ENCODE data around the gene MAF. TPM values are rescaled to one million over a fixed set of nuclear protein-coding genes. Genes with fewer than 3 reads are reported as not detected.

Gene MAF
- total and polyA plus RNA-seq, 3 donors from 2014 or later, result 22.0 to 112 (median 84.6) TPM

DNA sequence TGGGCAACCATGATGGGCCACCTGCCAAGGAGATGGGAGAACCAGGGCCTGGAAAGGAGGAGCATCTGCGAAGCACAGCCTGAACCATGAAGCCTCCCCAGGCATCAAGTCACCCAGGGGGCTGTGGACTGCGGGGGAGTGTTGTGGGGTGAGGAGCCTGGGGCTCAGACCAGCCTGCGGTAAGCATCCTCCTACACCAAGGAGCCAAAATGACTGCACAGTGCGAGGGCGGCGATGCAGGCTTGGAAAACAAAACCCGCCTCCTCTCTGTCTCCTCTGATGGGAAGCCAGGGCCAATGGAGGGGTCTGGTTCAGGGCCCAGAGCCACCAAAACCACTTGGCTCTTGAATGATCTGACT, 18.1 kb upstream of the MAF start:
- DNase-seq, result no peak
- H3K27ac ChIP-seq, result no peak overlapping the region
- no peaks in the 10 kb centered on the region for H3K9me3 ChIP-seq
- H3K27me3 ChIP-seq, result no peaks in the 10 kb centered on the region
- intact Hi-C loops (cut with DNase I; ENCODE audit: low total_unique reads), result no loop called here
- no peaks in the 10 kb centered on the region for H3K36me3 ChIP-seq (ENCODE audit: low read depth, missing control alignments)
- 90% methylated on average over 6 to 7 of the region's 7 CpGs for WGBS, 2 donors
- no peaks in the 10 kb centered on the region for H3K4me1 ChIP-seq
- TF ChIP-seq, protein P1, sequence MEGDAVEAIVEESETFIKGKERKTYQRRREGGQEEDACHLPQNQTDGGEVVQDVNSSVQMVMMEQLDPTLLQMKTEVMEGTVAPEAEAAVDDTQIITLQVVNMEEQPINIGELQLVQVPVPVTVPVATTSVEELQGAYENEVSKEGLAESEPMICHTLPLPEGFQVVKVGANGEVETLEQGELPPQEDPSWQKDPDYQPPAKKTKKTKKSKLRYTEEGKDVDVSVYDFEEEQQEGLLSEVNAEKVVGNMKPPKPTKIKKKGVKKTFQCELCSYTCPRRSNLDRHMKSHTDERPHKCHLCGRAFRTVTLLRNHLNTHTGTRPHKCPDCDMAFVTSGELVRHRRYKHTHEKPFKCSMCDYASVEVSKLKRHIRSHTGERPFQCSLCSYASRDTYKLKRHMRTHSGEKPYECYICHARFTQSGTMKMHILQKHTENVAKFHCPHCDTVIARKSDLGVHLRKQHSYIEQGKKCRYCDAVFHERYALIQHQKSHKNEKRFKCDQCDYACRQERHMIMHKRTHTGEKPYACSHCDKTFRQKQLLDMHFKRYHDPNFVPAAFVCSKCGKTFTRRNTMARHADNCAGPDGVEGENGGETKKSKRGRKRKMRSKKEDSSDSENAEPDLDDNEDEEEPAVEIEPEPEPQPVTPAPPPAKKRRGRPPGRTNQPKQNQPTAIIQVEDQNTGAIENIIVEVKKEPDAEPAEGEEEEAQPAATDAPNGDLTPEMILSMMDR (IDR thresholded peaks at IDR 0.05), result no peak
- no peak for TF ChIP-seq POLR2A (IDR thresholded peaks at IDR 0.05)
- H3K4me3 ChIP-seq, result no peak overlapping the region

- H3K4me1 ChIP-seq, result no peaks in the 10 kb centered on the region
- 92 to 95% methylated on average over 5 of the region's 5 CpGs for WGBS, 2 donors
- no peaks in the 10 kb centered on the region for H3K9me3 ChIP-seq
- TF ChIP-seq, protein P1 (IDR thresholded peaks at IDR 0.05), result no peak
- TF ChIP-seq POLR2A (IDR thresholded peaks at IDR 0.05), result no peak
- H3K27ac ChIP-seq, result no peak overlapping the region
- H3K36me3 ChIP-seq (ENCODE audit: low read depth, missing control alignments), result no peaks in the 10 kb centered on the region
- no peak for DNase-seq
- no peaks in the 10 kb centered on the region for H3K27me3 ChIP-seq
- no peak overlapping the region for H3K4me3 ChIP-seq
- intact Hi-C loops (cut with DNase I; ENCODE audit: low total_unique reads), result no loop called here
Measured at GRCh38 chr16:79618041-79618691, 17.6 kb upstream of the MAF start.

- Histone ChIP-seq H3K9me3 (no peaks in the 10 kb centered on the region), H3K27me3 (no peaks in the 10 kb centered on the region), H3K27ac (no peak overlapping the region), H3K4me3 (no peak overlapping the region), H3K4me1 (no peaks in the 10 kb centered on the region), H3K36me3 (ENCODE audit: low read depth, missing control alignments) (no peaks in the 10 kb centered on the region)
- WGBS, 2 donors, result 85 to 89% methylated on average over 4 of the region's 4 CpGs
- intact Hi-C loops (cut with DNase I; ENCODE audit: low total_unique reads), result no loop called here
- DNase-seq, result no peak
- TF ChIP-seq, protein P1 (IDR thresholded peaks at IDR 0.05), result no peak
- no peak for TF ChIP-seq POLR2A (IDR thresholded peaks at IDR 0.05)
Measured at GRCh38 chr16:79613009-79613408, 12.5 kb upstream of the MAF start.

DNA sequence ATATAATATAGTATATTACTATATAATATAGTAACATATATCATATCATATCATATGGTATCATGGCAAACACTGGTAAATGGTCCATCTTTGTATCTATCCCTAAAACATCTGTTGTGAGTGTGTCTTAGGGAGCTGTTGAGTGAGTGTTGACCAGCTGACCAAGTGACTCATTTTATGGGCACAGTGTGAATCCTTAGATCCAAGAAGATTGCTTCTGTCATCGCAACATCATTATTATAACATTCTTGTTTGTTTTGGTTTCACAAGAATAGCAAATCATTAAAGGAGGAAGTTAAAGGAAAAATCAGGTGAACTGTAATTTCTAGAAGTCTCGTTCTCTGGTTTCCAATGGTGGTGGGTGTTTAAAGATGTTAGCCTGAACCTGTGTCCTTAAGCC, 11.7 kb upstream of the MAF start:
- intact Hi-C loops (cut with DNase I; ENCODE audit: low total_unique reads), result no loop called here
- Histone ChIP-seq H3K27me3 (no peaks in the 10 kb centered on the region), H3K4me1 (no peaks in the 10 kb centered on the region), H3K9me3 (no peaks in the 10 kb centered on the region), H3K36me3 (ENCODE audit: low read depth, missing control alignments) (no peaks in the 10 kb centered on the region), H3K4me3 (no peak overlapping the region), H3K27ac (no peak overlapping the region)
- DNase-seq, result no peak
- TF ChIP-seq, protein P1 (IDR thresholded peaks at IDR 0.05), result no peak
- TF ChIP-seq POLR2A (IDR thresholded peaks at IDR 0.05), result no peak
- 97 to 100% methylated on average over 2 of the region's 2 CpGs for WGBS, 2 donors

- no peak overlapping the region for H3K27ac ChIP-seq
- no peaks in the 10 kb centered on the region for H3K27me3 ChIP-seq
- no peak for TF ChIP-seq POLR2A (IDR thresholded peaks at IDR 0.05)
- TF ChIP-seq, protein P1 (IDR thresholded peaks at IDR 0.05), result no peak
- H3K4me3 ChIP-seq, result no peak overlapping the region
- no peaks in the 10 kb centered on the region for H3K36me3 ChIP-seq (ENCODE audit: low read depth, missing control alignments)
- H3K9me3 ChIP-seq, result no peaks in the 10 kb centered on the region
- WGBS, 2 donors, result 89 to 95% methylated on average over 4 of the region's 4 CpGs
- no peak for DNase-seq
- no peaks in the 10 kb centered on the region for H3K4me1 ChIP-seq
- intact Hi-C loops (cut with DNase I; ENCODE audit: low total_unique reads), result no loop called here
Measured at GRCh38 chr16:79610771-79611170, 10.2 kb upstream of the MAF start.
